Choroid plexus epithelial cell (primary cell): ENCODE results near the gene TTYH1.
"Not testable (repeated sequence)": the region's sequence is repeated elsewhere in the genome, so short reads cannot be mapped to it uniquely, and the experiment has no call there.

Experiments
- DNase-seq: peaks from one replicate; pipeline ENCODE4 v3.0.0-alpha.2; 2010; ENCODE audit warnings: low read depth
- H3K4me3 ChIP-seq: 2 replicates; pipeline ENCODE4 v1.5.1; 2011; ENCODE audit warnings: low read depth, mild to moderate bottlenecking, control low read depth, low read length, moderate library complexity
- CTCF ChIP-seq: conservative IDR thresholded peaks from 2 replicates; pipeline ENCODE4 v1.5.1; 2011; ENCODE audit warnings: low read depth, mild to moderate bottlenecking, control low read depth, inconsistent platforms, low read length, moderate library complexity

TTYH1 gene

GRCh38 chr19:54436628-54437252 is 21.5 kb downstream of the TTYH1 start:
- no peak overlapping the region for H3K4me3 ChIP-seq
- DNase-seq, result peak; percentile 57
- no peak for TF ChIP-seq CTCF

GRCh38 chr19:54439174-54439851 is 24.0 kb downstream of the TTYH1 start:
- no peak overlapping the region for H3K4me3 ChIP-seq
- TF ChIP-seq CTCF, result peak; percentile 70
- DNase-seq, result peak; percentile 67

- TF ChIP-seq CTCF, result no peak
- no peak overlapping the region for H3K4me3 ChIP-seq
- DNase-seq, result no peak
Measured at GRCh38 chr19:54440641-54441040, 25.4 kb downstream of the TTYH1 start.

- no peak for TF ChIP-seq CTCF
- DNase-seq, result no peak
- no peak overlapping the region for H3K4me3 ChIP-seq
Measured at GRCh38 chr19:54444737-54445136, 29.5 kb downstream of the TTYH1 start.

- H3K4me3 ChIP-seq, result not testable (repeated sequence)
Measured at GRCh38 chr19:54446349-54446748, 31.1 kb downstream of the TTYH1 start.

GRCh38 chr19:54448040-54448773 is 32.9 kb downstream of the TTYH1 start:
- DNase-seq, result peak; percentile 56
- peak overlapping the region; percentile 94 for H3K4me3 ChIP-seq
- no peak for TF ChIP-seq CTCF

More at GRCh38 chr19:54446349-54446748, 31.1 kb downstream of the TTYH1 start:
- not testable (repeated sequence) for DNase-seq
- TF ChIP-seq CTCF, result peak; percentile 13
